Measurements from ENCODE around the gene TMPRSS4.
A peak's percentile ranks its signal among the peaks of the same experiment; 100 is the strongest.

GRCh38 chr11:118156531-118157185, 79.8 kb downstream of the TMPRSS4 start:
- TF ChIP-seq EZH2 (IDR thresholded peaks at IDR 0.05; ENCODE audit: insufficient read depth, low read length) (peak; percentile 2), CTCF (IDR thresholded peaks at IDR 0.05; ENCODE audit: insufficient read depth, low read depth, low read length) (no peak)

Measured in astrocyte (in vitro differentiated cells and primary cell).